Fibroblast of skin of right biceps (primary cell): ENCODE measurements around the gene MYZAP.

Source experiments
- DNase-seq: peaks from one replicate; pipeline ENCODE4 v3.0.0-alpha.2; 2013

Gene MYZAP

DNA sequence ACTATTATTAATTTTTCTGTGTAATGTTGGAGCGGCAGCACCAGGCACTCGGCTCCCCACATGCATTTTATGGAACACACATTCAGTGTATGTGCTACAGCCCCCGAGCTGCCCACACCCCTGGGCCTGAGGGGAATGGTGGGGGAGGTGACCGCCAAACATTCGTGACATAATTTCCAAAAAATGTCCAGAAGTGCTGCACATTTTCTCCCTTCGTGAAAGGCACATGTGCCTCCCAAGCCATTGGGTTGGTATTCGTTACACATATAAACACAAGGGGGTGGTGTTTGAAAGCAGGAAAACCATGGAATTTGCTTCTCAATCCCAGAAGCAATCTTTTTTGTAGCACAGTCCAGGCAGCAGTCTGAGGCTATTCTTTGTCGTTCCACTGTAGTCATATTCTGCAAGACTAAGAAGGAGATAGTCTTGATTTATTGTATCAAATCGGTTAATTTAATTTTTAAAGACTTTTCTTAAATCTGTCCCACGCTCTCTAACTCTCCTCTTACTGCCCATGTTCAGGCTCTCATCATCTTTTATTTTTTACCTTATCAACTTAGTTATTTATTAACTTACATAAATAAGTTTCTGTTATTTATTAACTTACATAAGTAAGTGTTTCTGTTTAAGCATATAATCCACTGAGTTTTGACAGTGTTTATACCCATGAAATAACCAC, 75.6 kb downstream of the MYZAP start:
- peak; percentile 80 for DNase-seq

- no peak for DNase-seq
These were observed 76.3 kb downstream of the MYZAP start for GRCh38 chr15:57668016-57668415.

DNA sequence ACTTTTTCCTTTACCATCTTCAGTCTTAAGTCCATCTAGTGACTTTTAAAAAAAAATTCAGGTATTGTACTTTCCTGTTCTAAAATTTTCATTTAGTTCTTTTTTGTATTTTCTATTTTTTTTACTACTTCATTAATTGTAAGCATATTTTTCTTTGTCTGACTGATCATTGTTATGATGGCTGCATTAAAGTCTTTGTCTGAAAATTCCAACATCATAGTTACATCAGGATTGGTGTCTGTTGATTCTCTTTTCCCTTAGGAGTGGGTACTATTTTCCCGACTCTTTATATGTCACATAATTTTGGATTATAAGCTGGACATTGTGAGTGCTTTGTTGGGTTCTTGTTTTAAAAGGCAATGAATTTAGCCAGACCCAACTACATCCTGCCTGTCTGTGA, 79.9 kb downstream of the MYZAP start:
- no peak for DNase-seq

DNA sequence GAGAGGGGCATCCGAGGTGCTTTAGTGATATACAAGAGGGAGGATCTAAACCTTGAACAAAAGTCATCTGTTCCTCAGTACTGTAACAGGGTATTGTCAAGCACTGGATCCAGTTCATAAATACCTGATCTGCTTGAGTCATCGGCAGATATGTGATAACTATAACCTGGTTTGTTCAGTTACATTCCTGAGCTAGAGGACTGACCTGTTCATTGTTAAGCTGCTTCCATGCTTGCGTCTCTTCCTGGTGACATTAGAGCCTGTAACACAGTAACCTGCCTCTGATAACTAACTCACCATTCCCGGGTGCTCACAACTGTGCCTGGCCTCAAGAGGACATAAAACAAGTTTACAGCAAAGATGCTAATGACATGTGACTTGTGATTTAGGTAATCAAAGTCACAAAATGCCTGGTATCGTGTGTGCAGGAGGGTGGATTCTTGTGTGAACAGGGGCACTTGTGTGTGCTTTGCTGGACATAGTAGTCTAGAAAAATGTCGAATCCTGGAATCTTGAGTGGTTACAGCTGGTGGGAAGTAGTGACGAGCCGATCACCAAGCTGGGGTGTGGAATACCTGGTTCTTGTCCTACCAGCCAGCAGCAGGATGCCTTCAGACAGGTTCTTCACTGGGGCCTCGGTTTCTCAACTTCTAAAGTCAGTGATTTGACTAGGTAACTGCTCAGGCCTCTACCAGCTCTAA, 83.9 kb downstream of the MYZAP start:
- no peak for DNase-seq

DNA sequence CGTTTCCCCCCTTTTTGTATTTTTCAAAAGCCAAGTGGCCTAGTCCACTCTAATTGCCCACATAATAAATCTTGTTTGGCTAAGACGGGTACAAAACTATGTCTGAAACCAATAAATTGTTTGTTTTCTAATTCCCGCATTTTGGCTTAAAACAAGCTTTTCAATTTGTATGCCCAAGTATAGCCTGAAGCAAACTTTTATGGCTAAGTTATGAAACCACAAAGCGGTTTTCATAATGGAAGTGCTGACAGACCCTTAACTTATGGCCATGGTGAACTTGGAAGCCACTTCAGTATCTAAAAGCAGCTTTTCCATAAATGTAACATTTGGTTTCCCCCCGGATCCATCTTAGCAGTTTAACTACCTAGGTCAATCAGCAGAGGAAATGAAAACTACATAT, 84.9 kb downstream of the MYZAP start:
- peak; percentile 52 for DNase-seq

DNA sequence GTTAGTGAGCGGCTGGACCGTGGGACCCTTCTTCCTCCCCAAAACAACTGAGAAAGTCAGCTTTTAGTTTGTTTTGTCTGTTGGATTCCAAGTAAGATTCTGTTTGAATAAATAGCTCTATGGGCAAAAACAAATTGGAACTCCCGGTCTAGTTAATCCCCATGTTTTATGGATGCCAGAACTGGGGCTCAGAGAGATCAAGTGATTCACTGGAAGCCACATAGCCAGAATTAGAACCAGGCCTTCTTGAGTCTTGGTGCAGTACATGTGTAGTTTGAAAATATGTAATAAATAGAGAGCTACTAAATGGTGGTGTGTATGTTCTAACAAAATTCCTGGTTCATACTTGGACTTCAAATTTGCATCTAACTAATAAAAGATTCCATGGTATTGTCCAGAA, 85.5 kb downstream of the MYZAP start:
- DNase-seq, result no peak

GRCh38 chr15:57680021-57680420, 88.3 kb downstream of the MYZAP start:
- peak; percentile 74 for DNase-seq

GRCh38 chr15:57681011-57681410, 89.3 kb downstream of the MYZAP start:
- DNase-seq, result no peak

- DNase-seq, result no peak
These were observed 91.8 kb downstream of the MYZAP start for GRCh38 chr15:57683481-57683880.

GRCh38 chr15:57684491-57685151, 92.9 kb downstream of the MYZAP start:
- no peak for DNase-seq

DNA sequence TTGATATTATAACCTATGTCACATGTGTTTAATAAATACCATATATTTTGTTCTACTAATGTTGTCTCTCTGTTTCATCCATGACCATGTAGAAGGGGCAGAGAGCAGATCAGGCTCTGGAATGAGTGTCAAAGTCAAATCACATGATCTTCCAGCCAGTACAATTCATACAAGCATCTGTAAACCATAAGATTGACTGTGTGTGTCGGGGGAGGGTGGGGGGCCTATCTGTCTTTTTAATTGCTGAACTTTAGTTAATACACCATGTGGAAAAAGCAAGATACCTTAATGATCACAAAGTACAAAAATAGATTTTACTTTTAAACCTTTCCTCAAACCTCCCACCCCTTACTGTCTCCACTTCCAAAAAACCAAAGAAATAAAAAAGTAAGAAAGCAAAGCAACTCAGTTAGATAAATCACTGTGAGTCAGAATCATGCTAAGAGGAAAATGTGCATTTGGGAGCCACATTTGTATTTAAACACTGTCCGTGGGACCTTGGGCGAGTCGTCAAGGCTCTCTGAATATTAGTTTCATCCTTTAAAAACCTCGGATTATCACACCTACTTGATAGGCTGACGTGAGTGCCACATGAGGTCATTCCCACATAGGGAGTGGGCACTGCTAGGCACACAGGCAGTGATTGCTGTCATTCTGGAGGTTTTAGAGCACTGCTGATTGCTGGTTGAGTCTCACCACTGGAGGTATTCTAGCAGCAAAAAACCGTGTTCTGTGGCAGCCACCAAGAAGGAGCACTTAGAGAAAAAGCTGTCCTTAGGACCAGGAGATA, 93.8 kb downstream of the MYZAP start:
- no peak for DNase-seq

GRCh38 chr15:57686657-57687056, 95.0 kb downstream of the MYZAP start:
- no peak for DNase-seq

- DNase-seq, result no peak
These were observed 98.8 kb downstream of the MYZAP start for GRCh38 chr15:57690341-57690966.

DNA sequence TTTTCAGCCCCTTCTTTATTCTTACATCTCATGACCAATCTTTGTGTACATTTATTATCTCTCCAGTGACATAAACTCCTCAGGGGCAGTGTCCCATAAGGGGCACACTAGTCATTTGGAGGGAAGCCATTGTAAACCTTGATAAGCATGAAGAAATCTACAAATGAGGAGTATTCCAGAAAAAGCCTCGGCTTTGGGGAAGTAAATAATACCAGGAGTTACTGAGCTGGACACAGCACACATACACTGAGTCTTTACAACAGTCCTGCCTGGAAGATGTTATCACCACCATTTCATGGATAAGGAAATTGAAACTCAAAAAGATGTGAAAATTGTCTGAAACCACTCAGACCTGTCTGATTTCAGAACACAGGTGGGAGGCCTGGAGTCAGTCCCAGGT, 99.4 kb downstream of the MYZAP start:
- no peak for DNase-seq

DNA sequence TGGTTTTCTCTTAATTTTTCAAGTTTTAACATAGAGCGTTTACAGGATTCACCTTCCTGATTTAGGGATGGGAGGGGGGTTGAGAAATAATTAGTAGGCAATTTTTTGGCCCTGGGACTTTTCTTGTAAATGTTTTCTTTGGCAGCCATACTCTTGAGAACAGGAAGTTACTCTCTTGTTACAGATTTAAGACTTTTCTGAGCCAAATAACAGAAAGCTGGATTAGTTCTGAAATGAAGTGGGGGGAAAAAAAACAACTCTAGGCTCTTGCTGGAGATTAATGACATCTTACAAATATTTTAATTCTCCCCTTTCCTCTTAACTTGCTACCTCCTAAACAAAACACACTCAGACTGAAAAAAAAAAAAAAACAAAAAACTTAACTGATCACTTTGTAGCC, 101.0 kb downstream of the MYZAP start:
- DNase-seq, result peak; percentile 62

- peak; percentile 83 for DNase-seq
These were observed 102.6 kb downstream of the MYZAP start for GRCh38 chr15:57694279-57694678.

- DNase-seq, result no peak
These were observed 104.4 kb downstream of the MYZAP start for GRCh38 chr15:57696146-57696545.

GRCh38 chr15:57697588-57697987, 105.9 kb downstream of the MYZAP start:
- peak; percentile 76 for DNase-seq

- no peak for DNase-seq
These were observed 106.5 kb downstream of the MYZAP start for GRCh38 chr15:57698243-57698642.

- DNase-seq, result no peak
These were observed 107.3 kb downstream of the MYZAP start for GRCh38 chr15:57698991-57699390.

GRCh38 chr15:57703387-57703786, 111.7 kb downstream of the MYZAP start:
- no peak for DNase-seq

DNA sequence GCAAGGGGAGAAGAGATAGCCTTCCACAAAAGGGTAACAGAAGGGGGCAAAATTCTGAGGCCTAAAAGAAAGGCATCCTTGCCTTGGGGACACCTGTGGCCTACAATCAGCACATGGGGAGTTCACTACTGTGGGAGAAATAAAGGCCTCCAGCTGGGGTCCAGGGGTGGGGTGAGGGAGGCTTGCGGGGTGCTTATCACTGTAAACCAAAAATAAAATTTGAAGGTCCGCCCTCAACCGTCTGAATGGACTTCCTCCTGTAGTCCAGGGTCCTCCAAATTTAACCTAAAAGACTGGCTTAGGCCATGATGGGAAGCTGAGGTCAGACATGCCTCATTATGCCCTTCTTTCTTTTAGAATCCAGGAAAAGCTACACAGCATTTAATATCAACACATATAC, 112.7 kb downstream of the MYZAP start:
- no peak for DNase-seq
